Measurements from ENCODE around the gene DROSHA. TPM values are rescaled to one million over a fixed set of nuclear protein-coding genes. Genes with fewer than 3 reads are reported as not detected.

Gene DROSHA
- total and polyA plus RNA-seq, 2 of the 8 experiments (the other 6 are each of a cell fraction or from before 2014, with no cell fraction given), result 65.9 to 122 TPM

DNA sequence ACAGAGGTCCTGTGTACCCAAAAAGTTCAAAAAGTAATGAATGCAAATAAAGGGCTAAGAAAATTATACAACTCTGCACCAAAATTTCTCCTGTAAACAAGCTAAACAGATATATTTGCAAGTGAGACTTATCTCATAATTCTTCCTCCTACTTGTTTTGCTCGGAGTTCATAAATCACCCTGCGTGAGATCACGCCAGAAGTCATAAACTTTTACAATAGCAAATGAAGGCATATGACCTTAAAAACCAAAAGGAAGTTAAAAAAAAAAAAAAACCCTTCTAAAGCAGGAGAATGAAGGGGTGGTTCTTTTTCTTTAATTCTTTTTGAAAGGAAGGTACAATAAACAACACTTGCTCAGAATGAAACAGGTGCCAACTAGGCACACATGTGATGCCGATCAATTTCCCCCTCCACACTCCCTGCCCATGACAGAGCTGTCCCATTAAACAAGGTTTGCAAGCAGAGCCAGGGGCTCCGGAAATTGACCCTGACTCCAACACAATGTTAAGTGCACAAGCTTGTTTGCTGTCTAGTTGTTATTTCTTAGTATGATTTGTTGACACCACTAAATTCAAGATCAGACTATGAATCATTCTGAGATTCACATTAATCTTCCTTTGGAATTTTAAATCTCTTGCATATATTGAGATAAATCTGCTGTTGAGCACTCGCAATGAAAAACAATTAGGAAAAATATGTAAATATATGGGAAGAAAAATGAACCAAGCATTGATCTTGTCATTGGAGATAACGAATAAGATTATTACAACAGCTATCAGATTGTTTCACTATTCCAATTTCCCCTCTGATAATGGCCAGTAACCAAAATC, 46.3 kb downstream of the DROSHA start:
- Histone ChIP-seq H2BK20ac (ENCODE audit: low read length) (no peak overlapping the region), H3K4me3 (ENCODE audit: extremely low read depth in 1 of 4, insufficient read depth in 2 of 4, low read depth in 3 of 4, low read length in 4 of 4) (no peak overlapping the region), H3K4me1 (replicated peaks in 1 of 4; ENCODE audit: control insufficient read depth in 3 of 4, insufficient read depth in 4 of 4, low read length in 3 of 4) (no peaks in the 10 kb centered on the region), H3K4me2 (ENCODE audit: insufficient read depth in 1 of 2, low read depth in 2 of 2, low read length in 2 of 2) (no peak overlapping the region), H4K91ac (replicated peaks; ENCODE audit: insufficient read length, low read length) (no peak overlapping the region), H3K27ac (ENCODE audit: low read depth, low read length) (no peak overlapping the region), H4K5ac (ENCODE audit: insufficient read length, low read depth, low read length) (no peak overlapping the region), H3K79me1 (ENCODE audit: low read depth, low read length) (no peaks in the 10 kb centered on the region; the same call in 1 of the 2 replicates), H2AFZ (ENCODE audit: low read length) (no peak overlapping the region), H2BK120ac (replicated peaks; ENCODE audit: low read depth, low read length) (no peak overlapping the region), H3K79me2 (ENCODE audit: control insufficient read depth in 1 of 2, insufficient read depth in 2 of 2, low read length in 2 of 2) (no peaks in the 10 kb centered on the region), H3K18ac (ENCODE audit: extremely low read depth, low read length) (no peak overlapping the region), H3K23me2 (ENCODE audit: low read depth, low read length) (no peaks in the 10 kb centered on the region), H4K8ac (ENCODE audit: extremely low read depth, insufficient read depth, low read length) (no peak overlapping the region), H3K27me3 (replicated peaks in 1 of 4; ENCODE audit: control insufficient read depth in 3 of 4, extremely low read depth in 1 of 4, insufficient read depth in 3 of 4, low read length in 3 of 4) (no peaks in the 10 kb centered on the region), H2AK5ac (ENCODE audit: low read depth, low read length) (no peak overlapping the region), H3K23ac (ENCODE audit: insufficient read length) (no peak overlapping the region), H2BK12ac (ENCODE audit: low read depth, low read length) (no peak overlapping the region), H3K36me3 (ENCODE audit: control insufficient read depth in 2 of 4, insufficient read depth in 4 of 4, low read length in 3 of 4) (peaks cover 7 to 48% (median 16%) of the 10 kb centered on the region in 4 experiments), H3K14ac (ENCODE audit: insufficient read length) (no peak overlapping the region), H3K4ac (replicated peaks; ENCODE audit: insufficient read length, low read depth, low read length) (no peak overlapping the region), H3K56ac (replicated peaks; ENCODE audit: insufficient read length, low read depth, low read length) (no peak overlapping the region), H3K9ac (replicated peaks in 1 of 4; ENCODE audit: extremely low read depth in 1 of 4, low read depth in 3 of 4, low read length in 3 of 4) (no peak overlapping the region), H4K20me1 (replicated peaks in 1 of 2; ENCODE audit: control insufficient read depth in 1 of 2, insufficient read depth in 2 of 2, low read length in 2 of 2) (peaks cover 0 to 4% of the 10 kb centered on the region in 2 experiments), H3K9me3 (ENCODE audit: insufficient read depth in 2 of 2, low read depth in 1 of 2, low read length in 1 of 2) (no peaks in the 10 kb centered on the region), H2BK15ac (ENCODE audit: low read length) (no peak overlapping the region), H2BK5ac (ENCODE audit: low read depth, low read length) (no peak overlapping the region)
- WGBS, 2 experiments (ENCODE audit: extremely low coverage in 1 of 2, insufficient coverage in 1 of 2, insufficient read length in 1 of 2, insufficient replicate concordance in 2 of 2, low coverage in 1 of 2, low lambda C conversion rate in 2 of 2, missing lambda C conversion rate in 1 of 2), result 94% methylated on average over 7 of the region's 7 CpGs; no CpG with 5 or more reads in 1 of the 2 experiments
- no peak for DNase-seq (ENCODE audit: low read depth in 1 of 2, low spot score in 2 of 2)
- ChIA-PET POLR2A (ENCODE audit: partially characterized antibody) (interaction anchor here (1.1 kb wide), 1 partner anchor 18 kb away, joined by 6 read pairs; no protein-coding TSS in a partner anchor), CTCF (ENCODE audit: partially characterized antibody) (interaction anchor here (0.6 kb wide), 1 partner anchor 968 kb away, joined by 3 read pairs; no protein-coding TSS in a partner anchor)
- FAIRE-seq, result no peak
- TF ChIP-seq RFX5 (IDR thresholded peaks at IDR 0.05; ENCODE audit: borderline replicate concordance, low read depth, low read length) (no peak), RXRA (IDR thresholded peaks at IDR 0.05; ENCODE audit: insufficient read depth, low read depth, low read length) (no peak), POLR2A (IDR thresholded peaks at IDR 0.05; ENCODE audit: control extremely low read depth in 1 of 2, low read depth in 2 of 2, low read length in 2 of 2) (no peak), SIRT6 (IDR thresholded peaks at IDR 0.05; ENCODE audit: low read length) (no peak), SIN3A (conservative IDR thresholded peaks at IDR 0.05 in 1 of 2, IDR thresholded peaks at IDR 0.05 in 1 of 2; ENCODE audit: low read depth in 1 of 2, low read length in 2 of 2) (no peak), GTF2F1 (IDR thresholded peaks at IDR 0.05; ENCODE audit: borderline replicate concordance, low read depth, low read length) (no peak), BCL11A (IDR thresholded peaks at IDR 0.05; ENCODE audit: low read depth in 2 of 2, low read length in 2 of 2) (no peak), TEAD4 (IDR thresholded peaks at IDR 0.05; ENCODE audit: low read depth, low read length) (no peak), HDAC6 (IDR thresholded peaks at IDR 0.05; ENCODE audit: low read depth, low read length) (no peak), SP1 (IDR thresholded peaks at IDR 0.05; ENCODE audit: low read depth, low read length) (no peak), SUZ12 (IDR thresholded peaks at IDR 0.05; ENCODE audit: low read length) (no peak), TBP (IDR thresholded peaks at IDR 0.05; ENCODE audit: low read depth, low read length) (no peak), MAFK (IDR thresholded peaks at IDR 0.05; ENCODE audit: low read depth, low read length) (no peak)

Data from H1 (cell line).